T47D (cell line): ENCODE results near the gene DPYD.

Experiments used
- DNase-seq, 2 experiments: peaks; one replicate each; pipeline versions ENCODE4 v3.0.0 to v3.0.0-alpha.2; 2011 to 2012; ENCODE audit warnings: low read depth in 1 of 2, low spot score in 1 of 2
- JUND ChIP-seq: IDR thresholded peaks from 2 replicates; pipeline ENCODE4 v1.6.1; 2012; ENCODE audit warnings: low read depth
- in situ Hi-C: cut with HindIII; loops from 2 replicates; pipeline ENCODE4 v1.10.0; 2016; ENCODE audit warnings: low sequenced_read_pairs, low pct_unique_long_range_greater_than_20kb

Gene DPYD

DNA sequence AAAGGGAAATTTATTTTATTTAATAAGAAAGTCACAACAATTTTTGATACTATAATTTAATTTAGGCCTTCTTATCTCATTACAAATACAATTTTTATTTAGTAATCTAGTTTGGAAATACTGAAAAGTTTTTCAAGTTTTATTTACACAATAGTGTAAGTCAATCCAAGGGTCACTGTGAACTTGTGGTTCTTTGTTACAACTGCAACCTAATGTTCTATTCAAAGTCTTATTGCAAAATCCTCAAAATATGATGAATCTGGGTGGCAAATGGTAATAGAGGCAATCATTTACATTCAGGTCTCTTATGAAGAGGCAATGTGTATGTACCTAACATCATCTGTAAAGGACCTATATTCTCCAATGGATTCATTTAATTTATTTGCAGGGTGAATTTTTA, 421.2 kb downstream of the DPYD start:
- in situ Hi-C loops: no loop called here

DNA sequence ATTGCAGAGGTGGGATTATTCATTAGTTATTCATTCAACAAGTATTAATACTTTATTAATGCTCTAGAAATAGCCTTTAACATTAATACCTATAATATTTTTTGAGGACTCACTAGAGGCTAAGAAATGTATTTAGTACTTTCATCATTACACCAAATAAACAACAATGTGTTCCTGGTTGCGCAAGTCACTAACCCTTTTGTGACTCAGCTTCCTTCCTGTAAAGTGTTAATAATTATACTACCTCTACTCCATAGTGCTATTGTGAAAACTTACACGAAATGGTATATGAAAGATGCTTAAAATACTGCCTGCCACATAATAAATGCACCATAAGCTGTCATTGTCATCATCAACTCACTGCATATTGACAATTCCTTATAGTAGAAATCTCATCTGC, 431.0 kb downstream of the DPYD start:
- in situ Hi-C loops: no loop called here
- no peak for TF ChIP-seq JUND
- no peak for DNase-seq

More for the DNA sequence above, 421.2 kb downstream of the DPYD start:
- no peak for DNase-seq
- TF ChIP-seq JUND: no peak

DNA sequence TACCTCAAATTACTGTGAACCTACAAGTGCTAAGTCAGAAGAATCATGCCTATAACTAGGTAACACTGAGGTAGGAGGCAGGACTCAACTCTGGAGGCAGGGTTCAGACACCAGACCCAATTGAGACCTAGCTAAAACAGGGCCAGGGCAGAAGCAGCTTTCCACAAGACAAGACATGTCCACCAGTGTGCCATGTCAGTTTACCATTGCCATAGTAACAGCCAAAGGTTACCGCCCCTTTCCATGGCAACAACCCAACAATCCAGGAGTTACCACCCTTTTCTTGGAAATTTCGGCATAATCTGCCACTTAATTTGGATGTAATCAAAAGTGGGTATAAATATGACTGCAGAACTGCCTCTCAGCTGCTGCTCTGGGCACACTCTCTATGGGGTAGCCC, 432.3 kb downstream of the DPYD start:
- in situ Hi-C loops: no loop called here
- no peak for TF ChIP-seq JUND
- peak in 1 of 2 experiments; percentile 1 for DNase-seq

DNA sequence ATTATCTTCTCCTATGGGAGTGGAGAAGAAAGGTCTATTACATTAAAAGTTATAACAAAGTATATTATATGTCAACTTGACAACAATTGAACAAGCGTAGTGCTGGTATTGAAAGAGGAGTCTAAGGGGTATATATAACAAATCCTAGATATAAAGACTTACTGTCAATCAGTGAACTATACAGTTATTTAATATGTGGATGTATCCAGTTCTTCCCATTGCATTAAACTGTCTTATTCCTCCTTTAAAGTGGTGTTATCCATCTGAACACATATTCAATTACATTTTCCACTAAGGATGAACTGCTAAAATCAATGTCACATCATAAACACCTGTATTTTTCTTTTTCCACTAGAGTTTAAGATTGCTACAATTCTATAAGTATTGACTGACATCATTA, 438.8 kb downstream of the DPYD start:
- no peak for DNase-seq
- no peak for TF ChIP-seq JUND
- in situ Hi-C loops: no loop called here

DNA sequence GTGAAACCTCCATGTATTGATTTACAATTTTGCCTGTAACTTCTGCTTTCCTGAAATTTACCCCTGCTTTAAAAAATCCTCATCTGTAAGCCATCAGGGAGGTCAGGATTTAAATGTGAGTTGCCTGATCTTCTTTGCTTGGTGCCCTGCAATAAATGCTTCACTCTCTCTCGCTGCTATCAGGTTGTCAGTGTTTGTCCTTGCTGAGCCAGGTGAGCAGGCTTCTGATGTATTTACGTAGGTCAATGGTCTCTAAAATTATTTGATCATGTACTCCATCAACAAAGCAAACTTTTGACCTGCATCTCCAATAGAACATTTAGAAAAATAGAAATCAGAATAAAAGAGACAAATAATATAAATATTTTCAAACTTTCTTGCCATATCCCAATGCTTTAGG, 453.4 kb downstream of the DPYD start:
- no peak for TF ChIP-seq JUND
- in situ Hi-C loops: no loop called here
- DNase-seq: no peak

DNA sequence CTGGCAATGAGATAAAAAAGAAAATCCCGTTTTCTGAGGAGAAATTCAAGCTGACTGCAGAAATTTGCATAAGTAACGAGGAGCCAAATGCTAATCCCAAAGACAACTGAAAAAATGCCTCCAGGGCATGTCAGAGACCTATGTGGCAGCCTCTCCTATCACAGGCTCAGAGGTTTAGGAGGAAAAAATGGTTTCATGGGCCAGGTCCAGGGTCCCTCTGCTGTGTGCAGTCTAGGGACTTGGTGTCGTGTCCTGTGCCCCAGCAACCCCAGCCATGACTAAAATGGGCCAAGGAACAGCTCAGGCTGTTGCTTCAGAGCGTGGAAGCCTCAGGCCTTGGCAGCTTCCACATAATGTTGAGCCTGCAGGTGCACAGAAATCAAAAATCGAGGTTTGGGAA, 456.5 kb downstream of the DPYD start:
- in situ Hi-C loops: no loop called here
- DNase-seq: no peak
- no peak for TF ChIP-seq JUND

DNA sequence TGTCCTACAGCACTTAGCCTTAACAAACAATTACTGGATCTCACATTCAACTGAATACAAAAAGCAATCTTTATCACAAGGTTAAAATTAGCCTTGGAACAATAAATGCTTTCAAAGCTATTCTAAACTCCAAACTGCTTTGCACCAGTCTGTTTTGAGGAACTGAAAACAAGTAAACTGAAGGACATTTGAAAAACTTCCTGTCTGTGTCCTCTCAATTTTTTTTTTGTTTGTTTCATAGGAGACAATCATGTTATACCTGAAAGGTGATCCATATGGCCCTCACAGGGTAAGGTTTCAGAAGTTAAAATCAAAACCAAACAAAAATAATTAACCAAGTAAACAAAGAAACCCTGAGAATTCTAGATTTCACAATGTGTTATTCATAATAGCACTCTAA, 459.1 kb downstream of the DPYD start:
- no peak for TF ChIP-seq JUND
- in situ Hi-C loops: no loop called here
- DNase-seq: peak in 1 of 2 experiments; percentile 1

DNA sequence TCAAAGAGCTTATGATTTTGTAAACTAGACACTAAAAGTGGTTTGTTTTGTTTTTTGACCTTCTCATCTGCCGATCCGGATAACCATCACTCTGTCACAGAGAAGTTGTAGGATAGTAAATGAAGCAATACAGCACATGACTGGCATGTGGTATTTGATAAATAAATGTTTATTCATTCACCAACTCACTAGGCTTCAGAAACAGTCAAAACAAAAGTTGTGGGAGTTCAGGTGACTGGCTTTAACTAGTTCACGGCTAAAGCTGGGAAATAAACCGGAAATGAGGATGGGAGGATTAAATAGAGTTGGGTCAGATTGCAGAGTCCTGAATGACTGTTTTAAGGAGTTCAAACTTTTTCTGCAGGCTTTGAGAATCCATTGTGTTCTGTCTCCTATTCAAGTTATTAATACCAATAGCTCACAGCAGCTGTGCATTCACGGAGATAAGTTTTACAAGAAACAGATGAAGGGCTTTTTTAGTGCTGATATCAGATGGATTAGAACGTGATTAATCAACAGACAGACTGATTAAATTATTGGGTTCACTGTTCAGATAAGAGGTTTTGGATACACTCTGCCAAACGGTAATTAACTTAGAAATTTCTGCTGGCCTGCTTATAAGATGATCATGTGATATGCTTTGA, 463.3 kb downstream of the DPYD start:
- in situ Hi-C loops: no loop called here
- DNase-seq: no peak
- no peak for TF ChIP-seq JUND

DNA sequence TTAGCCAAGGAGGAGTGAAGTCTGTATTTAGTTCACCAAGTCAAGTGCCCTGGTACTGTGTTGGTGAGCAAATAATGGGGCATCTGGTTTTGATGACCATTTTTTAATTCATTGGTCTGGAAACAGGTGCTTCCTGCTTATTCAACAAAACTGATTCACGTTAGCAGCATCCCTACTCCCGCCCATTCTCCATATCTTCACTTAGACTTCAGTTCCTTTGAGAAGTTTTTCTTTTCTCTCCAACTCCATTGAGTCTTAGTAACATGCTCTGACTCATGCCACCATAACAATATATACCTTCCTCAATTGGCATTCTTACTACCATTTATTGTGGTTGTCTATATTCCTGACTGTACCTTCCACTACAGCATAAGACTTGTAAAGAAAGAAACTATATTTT, 468.9 kb downstream of the DPYD start:
- no peak for TF ChIP-seq JUND
- in situ Hi-C loops: no loop called here
- DNase-seq: no peak

DNA sequence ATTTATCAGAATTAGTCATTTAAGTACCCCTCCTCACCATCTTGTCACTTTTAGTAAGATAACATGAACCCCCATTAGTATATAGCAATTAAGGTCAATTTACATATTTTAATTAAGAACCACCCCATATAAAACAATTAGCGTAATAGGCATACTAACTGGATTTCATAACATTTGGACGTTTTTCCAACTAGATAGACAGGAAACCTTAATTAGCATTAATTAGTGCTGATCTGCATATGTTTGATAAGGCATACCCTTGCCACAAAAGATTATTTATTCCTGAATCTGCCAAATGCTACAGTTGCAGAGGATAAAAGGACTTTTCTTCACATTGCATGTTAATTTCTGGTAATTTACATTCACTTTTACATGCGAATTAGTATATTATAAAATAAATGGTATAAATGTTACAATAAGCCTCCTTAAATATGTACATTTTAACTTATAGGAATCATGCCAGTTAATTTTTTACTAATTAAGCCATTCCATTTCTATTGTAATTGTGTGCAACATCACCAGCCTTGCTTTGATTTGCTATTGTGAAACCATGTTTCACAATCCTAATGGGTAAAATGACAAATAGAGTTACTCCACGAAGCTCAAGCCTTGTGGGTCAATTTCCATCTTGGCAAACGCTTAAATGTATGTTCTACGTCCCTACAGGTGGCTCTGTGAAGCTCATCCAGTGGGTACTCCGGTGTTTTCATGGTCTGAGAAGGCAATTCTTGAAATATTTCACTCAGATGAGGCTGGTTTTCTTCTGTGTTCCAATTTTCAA, 469.6 kb downstream of the DPYD start:
- no peak for DNase-seq

DNA sequence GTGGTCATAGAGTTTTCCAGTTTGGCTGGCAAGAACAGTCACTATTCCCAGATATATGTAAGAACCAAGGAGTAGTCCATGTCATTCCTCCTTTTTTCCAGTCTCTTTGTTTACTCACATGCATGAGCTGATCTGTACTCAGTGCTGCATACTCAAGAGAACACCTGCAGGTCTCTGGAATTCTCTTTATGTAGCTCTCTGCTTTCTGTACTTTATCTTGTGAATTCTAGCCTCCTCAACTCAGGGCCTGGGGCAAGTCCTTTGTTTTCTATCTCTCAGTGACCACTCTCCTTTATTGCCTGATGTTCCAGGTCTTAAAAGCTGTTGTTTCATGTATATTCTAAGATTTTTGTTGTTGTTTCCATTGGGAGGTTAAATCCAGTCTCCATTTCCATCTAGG, 478.9 kb downstream of the DPYD start:
- DNase-seq: no peak
- in situ Hi-C loops: no loop called here
- no peak for TF ChIP-seq JUND

More for the DNA sequence above, 469.6 kb downstream of the DPYD start:
- no peak for TF ChIP-seq JUND
- in situ Hi-C loops: no loop called here

DNA sequence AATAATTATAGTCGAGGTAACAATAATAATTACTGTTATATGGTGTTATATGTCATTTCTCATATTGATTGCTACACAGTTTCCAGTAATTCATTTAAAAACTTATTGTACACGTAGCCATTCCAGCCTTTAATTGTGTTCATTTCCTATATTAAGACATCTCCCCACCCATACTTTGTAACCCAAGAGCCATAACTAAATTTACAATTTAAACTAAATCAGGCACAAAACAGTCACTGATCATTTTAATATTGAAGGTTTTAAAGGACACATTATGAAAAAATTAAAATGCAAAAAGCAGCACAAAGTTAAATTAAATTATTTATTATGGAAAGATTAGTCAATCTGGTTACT, 487.0 kb downstream of the DPYD start:
- DNase-seq: no peak
- no peak for TF ChIP-seq JUND
- in situ Hi-C loops: no loop called here

DNA sequence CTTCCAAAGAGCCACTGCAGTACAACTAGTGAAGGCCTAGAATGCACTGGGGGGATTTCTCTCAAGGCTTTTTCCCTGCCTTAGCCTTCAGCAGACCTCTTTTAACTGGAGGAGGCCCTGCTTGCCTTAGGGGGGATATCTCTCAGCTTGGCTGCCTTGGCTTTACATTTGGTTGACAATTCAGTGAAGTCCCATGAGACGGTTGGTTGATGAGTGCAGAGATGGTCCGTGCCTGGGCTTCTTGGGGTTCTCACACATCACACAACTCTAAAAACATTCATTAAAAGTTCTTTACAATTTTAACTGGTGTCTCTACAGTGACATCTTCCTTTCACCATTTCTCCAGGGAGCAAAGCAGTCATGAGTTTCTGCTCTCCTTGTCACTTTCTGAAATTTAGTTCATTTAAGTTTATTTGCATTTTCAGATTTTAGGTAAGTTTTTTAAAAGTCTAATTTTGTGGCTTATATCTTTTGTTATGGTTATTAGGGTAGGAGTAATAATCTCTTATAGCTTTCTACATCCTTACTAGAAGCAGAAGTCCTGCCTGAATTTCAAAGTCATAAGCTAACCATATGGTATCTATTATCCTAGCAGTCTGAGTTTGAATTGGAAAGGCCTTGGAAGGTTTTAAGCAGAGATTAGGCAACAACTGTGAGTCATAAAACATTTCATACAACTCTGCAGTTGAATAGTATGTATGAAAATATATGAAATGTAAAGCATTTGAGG, 487.6 kb downstream of the DPYD start:
- no peak for DNase-seq
- TF ChIP-seq JUND: no peak
- in situ Hi-C loops: no loop called here

DNA sequence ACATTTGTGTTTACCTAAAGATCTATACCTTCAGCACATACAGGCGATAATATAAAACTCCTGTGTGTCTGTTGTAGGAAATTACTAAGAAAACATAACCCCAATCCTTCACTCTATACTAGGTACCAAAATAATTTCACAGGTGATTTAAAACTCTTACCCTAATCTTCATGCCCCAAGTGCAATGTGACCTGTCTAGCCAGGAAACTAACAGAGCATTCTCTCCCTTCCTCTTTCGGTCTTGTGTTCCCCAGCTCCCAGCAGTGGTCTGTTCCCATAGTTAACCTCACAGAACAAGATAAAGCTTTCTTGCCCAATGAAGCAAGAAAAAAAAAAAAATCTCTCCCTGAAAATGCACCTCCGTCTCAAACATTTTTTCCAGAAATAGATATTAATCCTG, 493.5 kb downstream of the DPYD start:
- in situ Hi-C loops: no loop called here
- no peak for DNase-seq
- TF ChIP-seq JUND: no peak
